ENCODE results near the gene RNLS. TPM values are rescaled to one million over a fixed set of nuclear protein-coding genes. Genes with fewer than 3 reads are reported as not detected.
"Not testable (repeated sequence)": the region's sequence is repeated elsewhere in the genome, so short reads cannot be mapped to it uniquely, and the experiment has no call there.

Gene RNLS
- polyA plus RNA-seq, 3 donors from 2014 or later = 4.8 to 7.0 (median 6.4) TPM

DNA sequence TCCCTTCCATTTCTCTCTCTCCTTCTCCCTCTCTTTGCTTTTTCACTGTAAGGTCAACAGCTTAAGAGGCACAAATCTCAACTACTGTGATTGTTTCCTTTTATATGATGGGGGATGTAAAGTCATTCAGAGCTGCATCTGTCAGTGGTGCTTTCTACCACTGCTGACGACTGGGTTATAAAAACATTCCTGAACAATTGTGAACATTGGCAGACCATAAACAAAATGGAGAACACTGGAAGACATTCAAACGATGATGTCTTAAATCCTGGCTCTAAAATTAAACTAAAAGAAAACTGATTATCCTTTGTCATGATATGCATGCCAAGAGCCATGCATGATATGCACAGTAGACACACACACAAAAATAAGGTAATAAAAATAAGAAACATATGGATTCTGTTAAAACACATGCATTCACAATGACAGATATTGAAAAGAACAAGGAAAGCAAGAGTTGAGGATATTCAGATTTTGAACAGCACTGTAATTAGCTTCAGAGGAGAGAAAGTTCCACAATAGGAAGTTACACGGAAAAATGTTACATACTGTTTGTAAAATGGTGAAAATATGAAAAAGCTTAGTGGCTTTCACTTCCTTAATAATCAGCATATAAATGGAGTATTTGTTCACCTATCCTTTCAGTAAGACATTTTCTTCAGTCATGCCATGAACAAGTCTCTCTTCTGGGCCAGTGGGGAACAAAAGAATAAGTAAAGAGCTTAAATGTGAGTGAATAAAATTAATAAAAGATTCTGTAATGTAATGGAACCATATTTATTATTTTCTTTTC is 89.2 kb downstream of the RNLS start:
- H3K4me1 Mint-ChIP-seq = peaks cover 0 to 7% of the 10 kb centered on the region in 2 donors

DNA sequence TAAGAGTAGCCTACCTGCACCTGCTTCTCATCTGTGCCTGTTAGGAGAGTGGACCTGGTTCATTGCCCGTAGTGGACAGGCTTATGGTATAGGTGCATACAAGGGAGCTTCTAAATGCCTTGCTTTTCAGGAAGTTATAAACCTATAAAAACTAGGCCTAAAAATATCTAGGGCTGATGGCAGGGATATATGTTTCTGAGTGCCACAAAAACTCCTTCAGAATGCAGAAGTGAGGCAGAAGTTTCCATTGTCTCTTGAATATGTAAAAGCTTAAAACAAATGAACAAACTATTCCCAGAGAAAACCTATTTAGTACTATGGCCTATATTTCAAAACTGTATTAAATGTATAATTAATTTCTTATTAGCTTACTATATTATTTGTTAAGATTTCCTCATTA is 91.8 kb downstream of the RNLS start:
- H3K27ac Mint-ChIP-seq = no peak overlapping the region
- H3K4me3 Mint-ChIP-seq = no peak overlapping the region
- H3K36me3 Mint-ChIP-seq = peaks cover 0 to 6% (median 0%) of the 10 kb centered on the region in 3 donors
- H3K27me3 Mint-ChIP-seq (ENCODE audit: low read depth in 3 of 3) = peaks cover 0 to 4% (median 0%) of the 10 kb centered on the region in 3 donors
- no peaks in the 10 kb centered on the region for H3K9me3 Mint-ChIP-seq
- DNase-seq = no peak
- peaks cover 0 to 7% of the 10 kb centered on the region in 2 donors for H3K4me1 Mint-ChIP-seq

More for the DNA sequence above, 89.2 kb downstream of the RNLS start:
- no peak overlapping the region for H3K4me3 Mint-ChIP-seq
- H3K36me3 Mint-ChIP-seq = no peaks in the 10 kb centered on the region
- no peak overlapping the region for H3K27ac Mint-ChIP-seq
- H3K9me3 Mint-ChIP-seq = no peaks in the 10 kb centered on the region
- no peak for DNase-seq
- H3K27me3 Mint-ChIP-seq (ENCODE audit: low read depth in 3 of 3) = peaks cover 0 to 2% (median 0%) of the 10 kb centered on the region in 3 donors

DNA sequence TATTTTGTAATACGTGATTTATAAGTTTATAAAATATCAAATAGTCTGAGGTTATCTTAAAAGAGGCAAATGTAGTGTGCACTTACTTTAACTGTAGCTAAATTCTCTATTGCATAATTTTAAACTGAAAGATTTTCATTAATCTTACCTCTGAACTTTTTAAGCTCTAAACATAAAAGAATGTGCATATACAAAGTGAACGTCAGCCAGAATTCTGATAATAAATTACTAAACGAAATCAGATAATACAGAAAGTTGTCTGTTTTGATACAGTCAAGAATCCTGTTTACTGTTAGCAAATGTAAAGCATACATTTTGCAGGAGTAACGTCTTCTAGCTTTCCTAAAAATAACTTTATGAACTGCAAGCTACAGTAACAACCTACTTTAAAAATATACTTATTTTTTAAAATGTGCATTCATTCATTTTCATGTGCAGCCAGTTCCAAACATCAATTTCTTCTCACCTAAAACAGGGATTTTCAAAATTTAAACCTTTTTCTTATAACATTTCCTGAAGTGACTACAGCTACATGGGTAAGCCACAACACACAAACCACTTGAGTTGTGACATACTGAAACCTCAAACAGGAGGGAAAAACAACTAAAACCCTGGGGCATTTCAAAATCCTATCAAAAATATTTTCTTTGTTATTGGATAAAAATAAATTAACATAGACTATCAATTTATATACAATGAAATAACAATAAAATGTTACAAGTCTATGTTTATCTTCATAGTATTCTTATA is 92.7 kb downstream of the RNLS start:
- no peaks in the 10 kb centered on the region for H3K9me3 Mint-ChIP-seq
- H3K4me3 Mint-ChIP-seq = no peak overlapping the region
- H3K27me3 Mint-ChIP-seq (ENCODE audit: low read depth in 3 of 3) = peaks cover 0 to 4% (median 0%) of the 10 kb centered on the region in 3 donors
- no peak for DNase-seq
- no peak overlapping the region for H3K27ac Mint-ChIP-seq
- H3K36me3 Mint-ChIP-seq = peaks cover 0 to 6% (median 0%) of the 10 kb centered on the region in 3 donors
- H3K4me1 Mint-ChIP-seq = peaks cover 0 to 7% of the 10 kb centered on the region in 2 donors

DNA sequence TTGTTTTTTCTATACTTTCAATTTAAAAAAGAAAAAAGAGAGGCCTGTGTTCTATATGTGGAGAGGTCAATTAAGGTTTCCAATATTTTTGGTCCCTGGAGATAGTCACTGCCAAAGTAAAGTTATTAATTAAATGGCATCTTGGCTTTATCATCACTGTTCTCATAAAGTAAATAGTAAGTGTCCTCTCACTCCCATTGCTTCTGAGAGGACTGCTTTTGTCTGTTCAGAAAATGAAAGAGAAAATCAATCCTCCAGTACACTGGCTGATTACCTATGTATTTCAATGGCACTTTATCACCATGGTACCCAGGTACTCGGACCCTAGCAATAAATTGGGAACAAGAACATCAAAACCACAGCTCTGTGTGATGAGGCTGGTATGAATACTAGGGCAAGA is 94.0 kb downstream of the RNLS start:
- DNase-seq = no peak
- H3K4me3 Mint-ChIP-seq = no peak overlapping the region
- peaks cover 0 to 7% of the 10 kb centered on the region in 2 donors for H3K4me1 Mint-ChIP-seq
- peaks cover 0 to 6% (median 0%) of the 10 kb centered on the region in 3 donors for H3K36me3 Mint-ChIP-seq
- H3K27ac Mint-ChIP-seq = no peak overlapping the region
- H3K9me3 Mint-ChIP-seq = no peaks in the 10 kb centered on the region
- H3K27me3 Mint-ChIP-seq (ENCODE audit: low read depth in 3 of 3) = peaks cover 0 to 4% (median 2%) of the 10 kb centered on the region in 3 donors

DNA sequence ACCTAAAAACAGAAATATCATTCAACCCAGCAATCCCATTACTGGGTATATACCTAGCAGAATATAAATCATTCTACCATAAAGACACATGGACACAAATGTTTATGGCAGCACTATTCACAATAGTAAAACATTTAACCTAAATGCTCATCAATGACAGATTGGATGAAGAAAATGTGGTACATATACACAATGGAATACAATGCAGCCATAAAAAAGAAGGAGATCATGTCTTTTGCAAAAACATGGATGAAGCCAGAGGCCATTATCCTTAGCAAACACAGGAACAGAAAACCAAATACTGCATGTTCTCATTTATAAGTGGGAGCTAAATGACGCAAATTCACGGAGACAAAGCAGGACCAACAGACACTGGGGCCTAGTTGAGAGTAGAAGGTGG is 96.3 kb downstream of the RNLS start:
- not testable (repeated sequence) for H3K4me3 Mint-ChIP-seq, H3K27ac Mint-ChIP-seq

DNA sequence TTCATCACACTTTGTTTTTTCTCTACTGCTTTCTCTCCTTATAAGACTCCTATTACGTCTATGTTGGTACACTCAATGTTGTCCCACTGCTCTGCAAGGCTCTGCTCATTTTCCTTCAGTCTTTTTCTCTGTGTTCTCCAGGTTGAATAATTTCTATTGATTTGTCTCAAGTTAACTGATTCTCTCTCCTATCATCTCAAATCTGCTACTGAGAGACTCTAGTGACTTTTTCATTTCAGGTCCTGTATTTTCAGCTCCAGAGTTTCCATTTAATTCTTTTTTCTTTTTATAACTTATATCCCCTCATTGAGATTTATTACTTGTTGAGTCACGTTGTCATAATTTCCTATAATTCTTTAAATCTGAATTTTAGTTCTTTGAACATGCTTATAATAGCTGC is 100.9 kb downstream of the RNLS start:
- peaks cover 0 to 5% (median 0%) of the 10 kb centered on the region in 6 donors for H3K9me3 Mint-ChIP-seq
- peaks cover 0 to 6% (median 0%) of the 10 kb centered on the region in 3 donors for H3K36me3 Mint-ChIP-seq
- no peaks in the 10 kb centered on the region for H3K4me1 Mint-ChIP-seq
- DNase-seq = no peak
- H3K4me3 Mint-ChIP-seq = no peak overlapping the region
- H3K27me3 Mint-ChIP-seq (ENCODE audit: low read depth in 3 of 3) = peaks cover 1 to 4% (median 2%) of the 10 kb centered on the region in 3 donors
- H3K27ac Mint-ChIP-seq = no peak overlapping the region

More for the DNA sequence above, 96.3 kb downstream of the RNLS start:
- H3K4me1 Mint-ChIP-seq; H3K27me3 Mint-ChIP-seq (ENCODE audit: low read depth in 3 of 3); H3K36me3 Mint-ChIP-seq; DNase-seq; H3K9me3 Mint-ChIP-seq: not testable (repeated sequence)

DNA sequence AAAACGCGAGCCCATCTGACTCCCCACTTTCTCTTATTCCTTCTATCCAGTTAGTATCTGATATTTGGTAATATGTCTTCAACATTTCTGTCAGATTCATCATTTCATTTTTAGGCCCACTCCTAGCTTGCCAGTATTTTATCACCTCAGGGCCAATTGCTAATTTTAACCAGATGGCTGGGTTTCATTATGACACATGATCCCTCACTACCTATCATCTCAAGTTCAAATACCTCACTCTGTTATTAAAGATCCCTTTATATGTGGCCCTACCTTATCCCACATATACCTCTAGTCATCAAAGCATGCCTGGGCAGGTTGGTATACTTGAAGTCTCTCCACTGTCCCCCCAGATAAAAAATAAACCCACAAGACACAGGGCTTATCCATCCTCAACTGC is 104.9 kb downstream of the RNLS start:
- DNase-seq = no peak
- Mint-ChIP-seq H3K4me1 (no peaks in the 10 kb centered on the region), H3K27ac (no peak overlapping the region), H3K36me3 (no peaks in the 10 kb centered on the region), H3K4me3 (no peak overlapping the region), H3K27me3 (ENCODE audit: low read depth in 3 of 3) (peaks cover 0 to 3% (median 2%) of the 10 kb centered on the region in 3 donors), H3K9me3 (peaks cover 0 to 5% (median 0%) of the 10 kb centered on the region in 6 donors)

DNA sequence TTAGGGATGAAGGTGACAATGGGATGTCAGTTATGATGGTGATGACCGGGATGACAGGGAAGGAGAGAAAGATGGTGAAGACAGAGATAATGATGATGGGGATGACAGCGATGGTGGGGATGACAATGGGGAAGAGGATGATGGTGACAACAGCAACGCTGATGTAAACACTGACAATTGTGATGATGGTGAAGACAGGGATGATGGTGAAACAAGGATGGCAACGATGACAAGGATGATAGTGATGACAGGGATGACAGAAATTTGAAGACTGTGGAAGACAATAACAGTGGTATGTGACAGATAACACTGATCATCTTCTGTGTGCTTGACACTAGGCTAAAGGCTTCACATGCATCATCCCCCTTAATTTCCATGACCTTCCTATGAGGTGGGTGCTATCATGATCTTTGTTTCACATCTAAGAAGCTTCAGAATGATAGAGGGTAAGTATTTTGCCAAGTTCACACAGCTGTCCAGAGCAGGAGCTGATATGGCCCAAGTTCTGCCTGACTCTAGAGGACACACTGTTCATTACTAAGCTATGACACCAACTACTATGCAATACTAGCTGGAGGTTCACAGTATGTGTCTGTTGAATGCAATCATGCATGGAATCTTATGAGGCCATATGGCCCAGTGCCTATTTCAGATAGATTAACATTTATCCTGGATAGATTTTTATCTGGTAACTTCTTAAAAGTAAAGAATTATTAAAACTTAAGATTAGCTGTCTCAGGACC is 105.6 kb downstream of the RNLS start:
- H3K27me3 Mint-ChIP-seq (ENCODE audit: low read depth in 3 of 3) = peaks cover 0 to 3% (median 2%) of the 10 kb centered on the region in 3 donors
- no peak for DNase-seq
- H3K9me3 Mint-ChIP-seq = peaks cover 0 to 5% (median 0%) of the 10 kb centered on the region in 6 donors
- H3K27ac Mint-ChIP-seq = no peak overlapping the region
- H3K36me3 Mint-ChIP-seq = no peaks in the 10 kb centered on the region
- H3K4me3 Mint-ChIP-seq = no peak overlapping the region
- no peaks in the 10 kb centered on the region for H3K4me1 Mint-ChIP-seq

DNA sequence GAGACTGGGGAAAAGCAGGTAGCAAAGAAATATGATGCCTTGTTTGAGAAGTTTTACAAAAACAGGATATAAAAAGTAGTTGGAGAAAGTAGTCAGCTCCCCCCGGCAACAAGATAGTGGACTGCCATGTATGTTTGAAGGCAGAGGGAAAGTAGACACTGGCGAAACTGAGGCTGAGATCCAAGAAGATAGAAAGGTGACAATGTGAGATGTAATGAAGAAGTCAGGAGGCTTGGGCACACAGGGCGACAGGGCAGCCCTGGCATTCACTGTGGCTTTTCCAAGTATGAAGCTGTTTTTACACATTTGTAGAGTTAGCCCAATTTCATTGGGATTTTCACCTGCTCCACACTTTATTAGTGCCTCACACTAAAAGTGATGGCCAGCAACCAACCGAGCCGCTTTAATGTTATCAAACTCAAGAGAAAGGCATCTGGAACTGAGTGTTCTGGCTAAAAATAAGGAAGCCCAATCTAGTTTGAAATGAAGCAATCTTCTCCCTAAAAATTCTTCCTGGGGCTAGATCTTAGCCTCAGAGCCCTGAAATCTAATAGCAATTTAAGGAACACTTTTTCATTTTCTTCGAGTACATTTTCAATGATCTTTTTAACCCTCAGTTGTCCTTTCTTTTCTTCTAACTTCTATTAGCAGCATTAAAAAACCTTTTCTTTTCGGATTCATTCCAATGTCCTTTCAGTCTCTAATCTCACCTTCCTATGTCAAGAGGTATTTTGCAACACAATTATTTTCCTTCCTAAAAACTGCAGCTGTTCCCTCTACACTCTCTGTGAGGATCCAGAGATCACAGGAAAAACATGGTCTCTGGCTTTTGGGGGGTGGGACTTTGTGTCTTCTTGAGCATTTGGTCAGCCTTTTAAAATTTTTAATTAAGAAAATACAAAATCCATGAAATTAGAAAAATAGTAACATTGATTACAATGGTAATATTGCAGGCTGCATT is 108.0 kb downstream of the RNLS start:
- H3K36me3 Mint-ChIP-seq = no peaks in the 10 kb centered on the region
- peaks cover 0 to 3% (median 1%) of the 10 kb centered on the region in 3 donors for H3K27me3 Mint-ChIP-seq (ENCODE audit: low read depth in 3 of 3)
- H3K9me3 Mint-ChIP-seq = no peaks in the 10 kb centered on the region
- no peaks in the 10 kb centered on the region for H3K4me1 Mint-ChIP-seq
- H3K27ac Mint-ChIP-seq = no peak overlapping the region
- DNase-seq = no peak
- no peak overlapping the region for H3K4me3 Mint-ChIP-seq

DNA sequence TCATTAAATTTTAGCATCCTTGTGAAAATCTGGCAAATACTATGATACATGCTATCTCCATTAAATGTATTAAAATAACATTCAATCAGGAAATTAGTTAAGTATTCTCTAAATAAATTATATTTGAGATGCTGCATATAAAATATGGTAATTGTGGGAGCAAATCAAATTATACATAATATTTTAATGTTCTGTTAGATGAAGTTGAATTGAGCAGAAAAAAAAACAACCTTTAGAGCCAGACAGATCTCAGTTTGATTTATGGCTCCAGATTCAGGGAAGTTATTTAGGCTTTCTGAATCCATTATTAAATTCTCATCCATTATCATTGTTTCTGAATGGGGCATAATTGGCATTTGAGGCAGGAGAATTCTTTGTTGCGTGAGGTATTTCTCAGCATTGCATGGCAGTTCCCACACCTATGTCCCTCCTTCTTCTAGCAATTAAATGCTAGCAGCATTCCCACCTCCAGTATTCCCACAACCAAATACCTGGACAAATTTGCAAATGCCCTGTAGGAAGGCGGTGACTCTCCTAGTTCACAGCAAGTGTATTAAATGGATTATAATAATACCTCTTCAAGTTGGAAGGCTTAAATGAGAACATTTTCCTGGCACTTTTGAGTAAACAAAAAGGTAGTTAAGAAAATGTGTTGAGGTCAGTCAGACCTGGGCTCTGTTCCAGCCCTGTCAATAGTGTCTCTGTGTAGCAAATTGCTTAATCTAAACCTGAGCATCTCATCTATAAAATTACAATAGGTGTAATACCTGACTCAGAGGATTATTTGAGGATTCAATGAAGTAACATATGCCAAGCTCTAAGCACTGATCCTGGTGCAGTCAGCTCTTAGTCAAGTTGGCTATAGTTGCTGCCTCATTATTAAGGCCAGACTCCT is 108.9 kb downstream of the RNLS start:
- Mint-ChIP-seq H3K4me1 (no peaks in the 10 kb centered on the region), H3K36me3 (no peaks in the 10 kb centered on the region), H3K27ac (no peak overlapping the region), H3K9me3 (no peaks in the 10 kb centered on the region), H3K4me3 (no peak overlapping the region), H3K27me3 (ENCODE audit: low read depth in 3 of 3) (peaks cover 0 to 3% (median 1%) of the 10 kb centered on the region in 3 donors)
- DNase-seq = no peak

DNA sequence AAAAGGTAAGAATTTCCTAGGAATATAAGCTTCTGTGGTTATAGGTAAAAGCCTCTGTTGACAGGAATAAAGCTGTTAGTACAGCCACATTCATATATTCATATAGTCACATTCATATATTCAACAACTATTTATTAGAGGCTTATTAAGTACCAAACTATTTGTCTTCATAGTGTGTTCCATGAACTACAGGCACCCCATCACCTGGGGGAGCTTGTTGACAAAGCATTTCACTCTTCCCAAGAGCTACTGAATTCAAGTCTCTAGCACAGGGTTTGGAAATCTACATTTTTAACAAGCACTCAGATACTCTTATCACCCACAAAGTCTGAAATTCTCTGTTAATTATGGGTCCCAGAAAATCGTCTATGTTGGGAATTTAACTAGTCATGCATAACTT is 110.6 kb downstream of the RNLS start:
- Mint-ChIP-seq H3K4me1 (no peaks in the 10 kb centered on the region), H3K4me3 (no peak overlapping the region), H3K36me3 (no peaks in the 10 kb centered on the region), H3K9me3 (no peaks in the 10 kb centered on the region), H3K27ac (no peak overlapping the region), H3K27me3 (ENCODE audit: low read depth in 3 of 3) (peaks cover 0 to 3% (median 1%) of the 10 kb centered on the region in 3 donors)
- no peak for DNase-seq

DNA sequence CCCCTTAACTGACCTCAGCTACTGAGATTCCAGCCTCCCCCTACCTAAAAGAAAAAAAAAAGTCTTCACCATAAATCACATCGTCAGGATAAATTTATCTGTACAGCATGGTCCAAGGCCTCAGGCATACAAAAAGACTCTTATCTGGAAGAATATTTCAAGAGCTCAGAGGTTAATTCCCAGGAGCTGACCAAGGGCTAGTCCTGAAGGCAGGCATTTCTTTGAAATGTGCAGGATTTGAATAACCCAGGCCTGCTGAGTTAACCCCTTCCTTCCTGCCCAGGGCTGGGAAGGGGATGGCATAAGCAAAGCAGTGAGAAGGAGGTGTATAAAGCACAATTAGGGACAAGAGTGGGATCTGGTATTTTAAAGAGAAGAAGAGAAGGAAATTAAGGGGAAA is 111.2 kb downstream of the RNLS start:
- no peak for DNase-seq
- H3K27ac Mint-ChIP-seq = no peak overlapping the region
- no peaks in the 10 kb centered on the region for H3K36me3 Mint-ChIP-seq
- no peaks in the 10 kb centered on the region for H3K4me1 Mint-ChIP-seq
- H3K9me3 Mint-ChIP-seq = no peaks in the 10 kb centered on the region
- peaks cover 0 to 3% (median 1%) of the 10 kb centered on the region in 3 donors for H3K27me3 Mint-ChIP-seq (ENCODE audit: low read depth in 3 of 3)
- no peak overlapping the region for H3K4me3 Mint-ChIP-seq
